ENCODE data around the gene FAM163B.
A peak's percentile ranks its signal among the peaks of the same experiment; 100 is the strongest.

Gene FAM163B

GRCh38 chr9:133609311-133610098 is at the start of gene FAM163B:
Gene FAM163B, minus strand, starts transcription at chr9:133609389. Its CDS starts 29,166 bp downstream, at chr9:133580223.
- Mint-ChIP-seq H3K9me3 (no peaks in the 10 kb centered on the region), H3K4me3 (peak within 1 kb of the TSS; percentile 45 to 68 (median 59)), H3K27ac (no peak within 1 kb of the TSS), H3K36me3 (ENCODE audit: low read depth) (no peaks in the 10 kb centered on the region), H3K4me1 (no peaks in the 10 kb centered on the region), H3K27me3 (ENCODE audit: low read depth) (peaks cover 87% of the 10 kb centered on the region)
- no peak for TF ChIP-seq CTCF (IDR thresholded peaks at IDR 0.05; ENCODE audit: unreplicated experiment in 3 of 3)

GRCh38 chr9:133657120-133657661 is 48.0 kb upstream of the FAM163B start:
- Mint-ChIP-seq H3K4me3 (peak overlapping the region in 1 of 3 experiments; percentile 8), H3K9me3 (no peaks in the 10 kb centered on the region), H3K27me3 (ENCODE audit: low read depth) (peaks cover 78% of the 10 kb centered on the region), H3K36me3 (ENCODE audit: low read depth) (no peaks in the 10 kb centered on the region), H3K4me1 (peaks cover 20% of the 10 kb centered on the region), H3K27ac (no peak overlapping the region)
- TF ChIP-seq CTCF (IDR thresholded peaks at IDR 0.05; ENCODE audit: unreplicated experiment in 3 of 3) = no peak

- no peak overlapping the region for H3K27ac Mint-ChIP-seq
- no peak overlapping the region for H3K4me3 Mint-ChIP-seq
- H3K36me3 Mint-ChIP-seq (ENCODE audit: low read depth) = no peaks in the 10 kb centered on the region
These were observed 47.3 kb upstream of the FAM163B start for GRCh38 chr9:133656211-133657119.

GRCh38 chr9:133655701-133656100 is 46.5 kb upstream of the FAM163B start:
- Mint-ChIP-seq H3K9me3 (no peaks in the 10 kb centered on the region), H3K4me3 (no peak overlapping the region)
- TF ChIP-seq CTCF (IDR thresholded peaks at IDR 0.05; ENCODE audit: unreplicated experiment in 3 of 3) = no peak

More at GRCh38 chr9:133656211-133657119, 47.3 kb upstream of the FAM163B start:
- Mint-ChIP-seq H3K4me1 (peaks cover 20% of the 10 kb centered on the region), H3K9me3 (no peaks in the 10 kb centered on the region), H3K27me3 (ENCODE audit: low read depth) (peaks cover 76% of the 10 kb centered on the region)
- no peak for TF ChIP-seq CTCF (IDR thresholded peaks at IDR 0.05; ENCODE audit: unreplicated experiment in 3 of 3)

GRCh38 chr9:133654736-133655657 is 45.8 kb upstream of the FAM163B start:
- Mint-ChIP-seq H3K4me1 (peaks cover 20% of the 10 kb centered on the region), H3K4me3 (no peak overlapping the region), H3K9me3 (no peaks in the 10 kb centered on the region), H3K36me3 (ENCODE audit: low read depth) (no peaks in the 10 kb centered on the region), H3K27me3 (ENCODE audit: low read depth) (peaks cover 65% of the 10 kb centered on the region), H3K27ac (no peak overlapping the region)
- TF ChIP-seq CTCF (IDR thresholded peaks at IDR 0.05; ENCODE audit: unreplicated experiment in 3 of 3) = no peak

More at GRCh38 chr9:133655701-133656100, 46.5 kb upstream of the FAM163B start:
- Mint-ChIP-seq H3K27ac (no peak overlapping the region), H3K27me3 (ENCODE audit: low read depth) (peaks cover 71% of the 10 kb centered on the region), H3K36me3 (ENCODE audit: low read depth) (no peaks in the 10 kb centered on the region), H3K4me1 (peaks cover 20% of the 10 kb centered on the region)

Measured in nephron (organoid).